RPMI8226 (cell line): Measurements from ENCODE around the gene TRRAP.

Source experiments
- DNase-seq: peaks from one replicate; pipeline ENCODE4 v3.0.0-alpha.2; 2015

Gene TRRAP

DNA sequence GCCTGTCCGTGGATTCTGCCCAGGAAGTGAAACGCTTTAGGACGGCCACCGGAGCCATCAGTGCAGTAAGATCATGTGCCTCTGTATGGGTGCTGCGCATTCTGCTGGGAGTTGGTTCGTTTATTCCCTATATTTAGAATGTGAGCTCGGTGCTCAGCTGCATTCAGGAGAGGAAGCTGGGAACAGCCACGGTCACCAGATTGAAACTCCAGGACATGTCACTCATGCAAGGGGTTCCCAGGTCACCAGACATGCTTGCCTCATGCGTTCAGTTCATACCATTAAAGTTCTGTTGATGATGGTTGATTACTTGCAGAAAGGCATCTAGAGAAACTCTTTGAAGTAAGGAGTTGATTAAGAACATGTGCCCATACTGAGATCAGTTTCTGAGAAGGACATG, 78.1 kb downstream of the TRRAP start:
- DNase-seq: no peak

DNA sequence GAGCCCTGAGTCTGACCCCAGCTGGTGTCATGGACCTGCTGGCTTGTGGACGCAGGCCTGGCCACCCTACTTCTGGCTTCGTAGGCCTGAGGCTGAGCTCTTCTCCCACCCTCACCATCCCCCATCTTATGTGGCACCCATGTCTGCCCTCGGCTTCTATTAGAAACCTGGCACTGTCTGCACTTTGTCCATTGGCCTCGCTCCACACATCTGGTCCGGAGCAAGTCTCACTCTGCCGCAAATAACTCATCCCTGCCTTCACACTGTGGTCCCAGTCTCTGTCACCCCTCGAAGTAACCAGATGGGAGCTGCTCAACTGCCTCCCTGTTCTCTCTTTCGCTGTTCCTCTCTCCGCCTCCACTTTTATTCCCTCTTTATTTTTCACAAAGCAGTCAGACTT, 78.6 kb downstream of the TRRAP start:
- DNase-seq: no peak

- no peak for DNase-seq
These were observed 79.4 kb downstream of the TRRAP start for GRCh38 chr7:98957766-98958165.

DNA sequence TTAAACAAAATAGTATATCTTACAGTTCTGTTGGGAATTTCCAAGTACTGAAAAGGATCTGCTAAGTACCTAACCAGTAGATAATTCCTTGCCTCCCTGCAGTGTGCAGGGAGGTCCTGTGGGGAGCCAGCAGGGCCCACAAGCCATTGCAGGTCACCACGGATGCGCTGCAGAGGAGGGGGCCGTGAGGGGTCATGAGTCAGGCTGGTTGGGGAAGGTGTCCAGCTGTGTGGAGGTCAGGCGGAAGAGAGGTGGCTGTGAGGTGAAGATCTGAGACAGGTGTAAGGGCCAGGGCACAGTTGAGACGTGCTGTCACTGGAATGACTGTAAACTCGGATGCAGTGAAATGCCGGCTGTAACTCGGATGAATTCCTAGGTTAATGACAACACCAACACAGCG, 80.6 kb downstream of the TRRAP start:
- DNase-seq: no peak

GRCh38 chr7:98963305-98963704, 85.0 kb downstream of the TRRAP start:
- DNase-seq: no peak

- DNase-seq: no peak
These were observed 86.3 kb downstream of the TRRAP start for GRCh38 chr7:98964596-98964995.

GRCh38 chr7:98968621-98969020, 90.3 kb downstream of the TRRAP start:
- DNase-seq: no peak

GRCh38 chr7:98969386-98969785, 91.1 kb downstream of the TRRAP start:
- no peak for DNase-seq

DNA sequence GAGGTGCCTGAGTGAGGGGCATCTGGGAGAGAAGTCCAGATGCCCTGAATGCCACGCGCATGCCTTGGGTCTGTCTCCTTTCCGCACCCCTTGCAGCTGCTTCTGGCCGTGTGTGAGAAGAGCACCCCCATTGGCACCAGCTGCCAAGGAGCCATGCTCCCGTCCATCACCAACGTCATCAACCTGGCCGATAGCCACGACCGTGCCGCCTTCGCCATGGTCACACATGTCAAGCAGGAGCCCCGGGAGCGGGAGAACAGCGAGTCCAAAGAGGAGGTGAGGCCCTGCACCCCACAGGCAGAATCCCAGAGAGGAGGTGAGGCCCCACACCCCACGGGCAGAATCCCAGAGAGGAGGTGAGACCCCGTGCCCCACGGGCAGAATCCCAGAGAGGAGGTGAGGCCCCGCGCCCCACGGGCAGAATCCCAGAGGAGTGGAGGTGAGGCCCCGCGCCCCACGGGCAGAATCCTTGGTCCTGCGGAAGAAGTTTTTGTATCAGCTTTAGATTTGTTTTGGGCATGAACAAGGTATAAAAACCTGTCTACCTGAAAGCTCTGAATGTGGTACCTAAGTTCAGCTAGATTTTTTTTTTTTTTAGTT, 91.8 kb downstream of the TRRAP start:
- DNase-seq: no peak

DNA sequence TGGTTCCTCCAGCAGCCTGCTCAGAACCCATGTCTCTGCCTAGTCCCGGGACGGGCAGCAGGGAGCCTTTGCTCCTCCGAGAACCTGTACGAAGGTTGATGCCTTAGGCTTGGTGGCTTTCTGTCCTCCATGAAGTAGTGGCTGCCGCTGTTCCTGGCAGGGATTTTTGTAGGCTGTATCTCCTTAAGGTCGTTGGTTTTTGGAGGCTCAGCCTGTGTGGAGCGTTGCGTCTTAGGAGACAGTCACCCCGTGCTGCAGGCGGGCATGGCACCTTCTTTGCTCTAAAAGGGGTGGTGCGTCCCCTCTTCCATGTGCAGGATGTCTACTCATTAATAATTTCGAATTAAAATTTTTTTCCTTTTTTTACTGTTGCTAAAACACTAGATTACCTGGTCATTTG, 92.5 kb downstream of the TRRAP start:
- DNase-seq: no peak

- DNase-seq: no peak
These were observed 95.9 kb downstream of the TRRAP start for GRCh38 chr7:98974205-98974604.

GRCh38 chr7:98974906-98975816, 96.8 kb downstream of the TRRAP start:
- DNase-seq: no peak

DNA sequence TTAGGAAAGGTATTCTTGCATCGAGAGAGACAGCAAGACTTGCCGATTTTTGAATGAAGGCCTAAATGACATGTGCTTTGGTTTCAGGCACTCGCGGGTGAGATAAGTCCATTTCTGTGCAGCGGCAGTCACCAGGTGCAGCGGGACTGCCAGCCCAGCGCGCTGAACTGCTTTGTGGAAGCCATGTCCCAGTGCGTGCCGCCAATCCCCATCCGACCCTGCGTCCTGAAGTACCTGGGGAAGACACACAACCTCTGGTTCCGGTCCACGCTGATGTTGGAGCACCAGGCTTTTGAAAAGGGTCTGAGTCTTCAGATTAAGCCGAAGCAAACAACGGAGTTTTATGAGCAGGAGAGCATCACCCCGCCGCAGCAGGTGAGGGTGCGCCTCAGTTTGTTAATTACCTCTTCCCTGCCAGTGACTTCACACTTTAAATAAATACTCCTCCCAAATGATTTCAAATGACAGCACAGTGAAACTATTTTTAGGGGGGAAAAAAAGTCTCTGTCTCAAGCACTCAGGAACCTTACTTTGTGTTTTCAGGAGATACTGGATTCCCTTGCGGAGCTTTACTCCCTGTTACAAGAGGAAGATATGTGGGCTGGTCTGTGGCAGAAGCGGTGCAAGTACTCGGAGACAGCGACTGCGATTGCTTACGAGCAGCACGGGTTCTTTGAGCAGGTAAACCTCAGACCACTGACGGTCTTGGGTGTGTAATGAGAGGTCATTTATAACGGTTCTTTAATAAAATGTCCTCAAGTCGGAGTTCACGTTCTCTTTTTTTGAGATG, 98.3 kb downstream of the TRRAP start:
- DNase-seq: no peak

GRCh38 chr7:98978672-98979071, 100.3 kb downstream of the TRRAP start:
- no peak for DNase-seq

DNA sequence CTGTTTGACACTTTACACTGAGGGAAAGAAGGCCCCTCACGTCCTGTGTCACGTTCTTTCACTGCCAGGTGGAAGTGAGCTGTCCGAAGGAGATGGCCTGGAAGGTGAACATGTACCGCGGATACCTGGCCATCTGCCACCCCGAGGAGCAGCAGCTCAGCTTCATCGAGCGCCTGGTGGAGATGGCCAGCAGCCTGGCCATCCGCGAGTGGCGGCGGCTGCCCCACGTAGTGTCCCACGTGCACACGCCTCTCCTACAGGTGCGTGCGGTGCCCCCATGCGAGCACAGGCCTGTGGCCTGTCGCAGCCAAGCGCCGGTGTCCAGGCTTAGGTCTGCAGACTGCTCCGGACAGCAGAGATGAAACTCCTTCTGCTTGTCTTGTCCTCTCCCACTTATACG, 103.4 kb downstream of the TRRAP start:
- DNase-seq: no peak

DNA sequence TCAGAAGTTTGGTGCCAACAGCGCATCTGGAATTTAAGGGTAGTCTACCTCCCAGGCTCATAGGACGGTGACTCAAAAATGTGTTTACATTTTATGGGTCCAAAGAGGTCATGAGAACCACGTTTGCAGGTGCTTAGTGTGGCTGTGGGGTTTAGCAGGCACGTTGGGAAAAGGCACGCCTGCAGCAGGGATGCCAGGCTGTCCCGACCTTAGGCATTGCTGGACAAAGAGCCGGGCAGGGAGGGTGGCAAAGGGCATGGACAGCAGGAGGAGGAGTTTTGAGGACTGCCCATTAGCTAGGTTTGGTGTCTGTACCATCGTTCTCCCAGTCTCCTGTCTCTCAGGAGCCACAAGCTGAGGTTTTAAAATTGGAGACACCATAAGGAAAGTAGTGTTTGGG, 104.4 kb downstream of the TRRAP start:
- no peak for DNase-seq

DNA sequence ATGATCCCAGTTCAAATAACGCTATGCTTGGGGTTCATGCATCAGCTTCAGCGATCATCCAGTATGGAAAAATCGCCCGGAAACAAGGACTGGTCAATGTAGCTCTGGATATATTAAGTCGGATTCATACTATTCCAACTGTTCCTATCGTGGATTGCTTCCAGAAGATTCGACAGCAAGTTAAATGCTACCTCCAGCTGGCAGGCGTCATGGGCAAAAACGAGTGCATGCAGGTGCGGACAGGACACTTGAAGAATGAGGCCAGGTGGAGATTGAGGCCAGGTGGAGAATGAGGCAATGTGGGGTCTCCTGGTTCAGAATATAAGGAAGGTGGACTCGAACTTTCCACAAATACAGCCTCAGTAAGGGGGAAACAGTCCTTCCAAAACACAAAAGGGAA, 105.8 kb downstream of the TRRAP start:
- no peak for DNase-seq

- no peak for DNase-seq
These were observed 107.1 kb downstream of the TRRAP start for GRCh38 chr7:98985406-98985805.

- DNase-seq: no peak
These were observed 107.6 kb downstream of the TRRAP start for GRCh38 chr7:98985945-98986344.

DNA sequence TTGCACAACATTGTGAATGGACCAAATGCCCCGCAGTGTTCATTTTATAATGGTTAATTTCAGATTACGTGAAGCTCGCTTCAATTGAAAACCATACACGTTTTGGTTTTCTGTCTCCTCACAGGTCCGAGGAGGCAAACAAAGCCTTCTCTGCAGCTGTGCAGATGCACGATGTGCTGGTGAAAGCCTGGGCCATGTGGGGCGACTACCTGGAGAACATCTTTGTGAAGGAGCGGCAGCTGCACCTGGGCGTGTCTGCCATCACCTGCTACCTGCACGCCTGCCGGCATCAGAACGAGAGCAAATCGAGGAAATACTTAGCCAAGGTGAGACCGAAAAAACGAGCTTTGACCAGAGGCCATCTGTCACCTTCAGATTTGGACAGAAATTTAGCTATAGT, 110.3 kb downstream of the TRRAP start:
- no peak for DNase-seq

- DNase-seq: no peak
These were observed 112.0 kb downstream of the TRRAP start for GRCh38 chr7:98990356-98990755.

GRCh38 chr7:98991141-98991540, 112.8 kb downstream of the TRRAP start:
- DNase-seq: no peak

DNA sequence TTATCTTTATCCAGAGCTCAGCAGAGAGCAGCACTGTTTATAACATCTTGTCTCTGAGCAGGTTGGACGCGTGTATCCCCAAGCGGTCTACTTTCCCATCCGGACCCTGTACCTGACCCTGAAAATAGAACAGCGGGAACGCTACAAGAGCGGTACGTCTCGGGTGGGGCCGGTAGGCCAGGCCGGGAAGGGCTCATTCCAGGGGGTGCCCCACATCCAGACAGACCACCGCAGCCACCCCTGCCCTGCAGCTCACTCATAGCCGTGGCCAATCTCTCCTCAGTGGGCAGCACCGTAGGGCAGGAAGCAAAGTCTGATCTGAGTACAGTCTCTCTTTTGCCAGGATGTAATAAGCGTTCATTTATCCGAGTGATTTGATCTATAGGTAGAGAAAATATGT, 113.7 kb downstream of the TRRAP start:
- no peak for DNase-seq
